ENCODE results near the gene SPATA2L.

Gene SPATA2L

GRCh38 chr16:89653656-89654295 is 47.7 kb downstream of the SPATA2L start:
- DNase-seq: no peak

GRCh38 chr16:89651584-89651983 is 49.9 kb downstream of the SPATA2L start:
- no peak for DNase-seq

- DNase-seq: no peak
Observed at GRCh38 chr16:89646906-89647305, 54.6 kb downstream of the SPATA2L start.

Data from stimulated activated naive CD4-positive, alpha-beta T cell (primary cell).